ENCODE results near the gene BMP7.
"Not testable (repeated sequence)": the region's sequence is repeated elsewhere in the genome, so short reads cannot be mapped to it uniquely, and the experiment has no call there.

Gene BMP7

GRCh38 chr20:57209413-57209812, 57.0 kb downstream of the BMP7 start:
- no peak for ATAC-seq

DNA sequence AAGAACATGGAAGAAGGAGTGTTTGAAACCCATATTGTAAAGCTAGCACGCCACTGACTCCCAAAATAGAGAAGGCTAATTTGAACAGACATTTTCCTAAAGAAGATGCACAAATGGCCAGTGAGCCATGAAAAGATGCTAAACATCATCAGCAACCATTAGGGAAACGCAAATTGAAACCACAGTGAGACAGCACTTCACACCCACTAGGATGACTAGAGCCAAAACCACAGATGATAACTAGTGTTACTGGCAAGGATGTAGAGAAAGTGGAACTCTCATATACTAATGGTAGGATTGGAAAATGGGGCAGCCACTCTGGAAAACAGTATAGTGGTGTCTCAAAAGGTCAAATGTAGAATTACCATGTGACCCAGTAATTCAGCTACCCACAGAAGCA, 58.2 kb downstream of the BMP7 start:
- no peak for ATAC-seq

DNA sequence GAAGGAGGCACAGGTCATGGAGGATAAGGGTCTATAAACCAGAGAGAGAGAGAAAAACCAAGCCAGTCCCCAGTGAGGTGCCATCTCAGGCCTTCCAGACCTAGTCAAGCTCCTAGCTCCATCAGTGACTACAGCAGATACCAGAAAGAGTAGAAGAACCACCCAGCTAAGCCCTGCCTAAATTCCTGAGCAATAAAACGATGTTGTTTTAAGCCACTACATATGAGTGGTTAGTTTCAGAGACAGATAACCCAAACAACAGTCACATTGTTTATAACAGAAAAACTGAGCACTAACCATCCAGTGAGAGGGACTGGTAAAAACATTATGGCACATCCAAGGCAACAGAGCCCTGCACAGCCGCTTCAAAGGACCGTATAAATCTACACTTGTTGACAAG, 59.2 kb downstream of the BMP7 start:
- ATAC-seq, result no peak

DNA sequence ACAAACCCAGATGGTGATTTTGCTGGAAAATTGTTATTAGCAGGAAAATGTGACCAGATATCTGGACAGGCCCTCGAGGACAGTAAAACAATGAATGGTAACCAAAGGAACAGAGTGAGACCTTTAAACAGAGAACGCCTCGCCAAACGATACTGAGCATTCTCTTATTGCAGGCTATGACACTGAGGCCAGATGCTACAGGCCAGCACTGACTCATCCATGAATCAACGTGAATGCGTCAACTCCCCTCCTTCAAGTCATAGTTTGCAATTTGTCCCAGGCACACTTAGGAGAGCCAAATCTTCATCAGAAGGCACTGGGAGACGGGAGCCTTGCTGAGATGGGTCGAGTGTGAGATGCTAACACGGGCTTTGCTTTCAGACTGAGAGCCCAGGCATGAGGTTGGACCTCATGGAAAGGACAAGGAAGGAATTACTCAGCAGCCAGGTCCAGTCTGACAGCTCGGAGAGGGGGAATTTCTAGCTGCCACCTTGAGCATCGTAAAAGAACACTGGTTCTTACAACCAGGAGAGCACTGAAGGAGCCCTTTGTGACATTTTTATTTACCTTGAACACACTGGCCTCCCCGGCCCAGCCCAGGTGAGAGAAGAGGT, 60.7 kb downstream of the BMP7 start:
- ATAC-seq, result no peak

GRCh38 chr20:57203986-57204385, 62.5 kb downstream of the BMP7 start:
- no peak for ATAC-seq

GRCh38 chr20:57203204-57203603, 63.2 kb downstream of the BMP7 start:
- ATAC-seq, result no peak

DNA sequence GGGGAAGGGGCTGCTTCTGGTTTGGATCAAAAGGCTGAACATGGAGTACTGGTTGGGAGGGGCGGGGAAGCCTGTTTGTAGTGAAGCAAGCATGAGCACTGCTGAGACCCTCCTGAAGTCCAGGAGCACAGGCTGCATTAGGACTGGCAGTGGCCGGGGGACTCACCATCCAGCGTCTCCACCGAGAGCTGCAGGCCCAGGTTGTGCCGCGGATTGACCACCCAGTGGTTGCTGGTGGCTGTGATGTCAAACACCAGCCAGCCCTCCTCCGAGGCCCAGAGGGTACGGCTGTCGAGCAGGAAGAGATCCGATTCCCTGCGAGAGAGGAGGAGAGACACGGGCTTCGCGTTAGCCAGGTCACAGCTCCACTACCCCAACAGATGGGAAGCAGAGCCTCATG, 64.1 kb downstream of the BMP7 start:
- ATAC-seq, result no peak

- no peak for ATAC-seq
Measured at GRCh38 chr20:57200882-57201695, 65.4 kb downstream of the BMP7 start.

- ATAC-seq, result no peak
Measured at GRCh38 chr20:57199656-57200405, 66.6 kb downstream of the BMP7 start.

DNA sequence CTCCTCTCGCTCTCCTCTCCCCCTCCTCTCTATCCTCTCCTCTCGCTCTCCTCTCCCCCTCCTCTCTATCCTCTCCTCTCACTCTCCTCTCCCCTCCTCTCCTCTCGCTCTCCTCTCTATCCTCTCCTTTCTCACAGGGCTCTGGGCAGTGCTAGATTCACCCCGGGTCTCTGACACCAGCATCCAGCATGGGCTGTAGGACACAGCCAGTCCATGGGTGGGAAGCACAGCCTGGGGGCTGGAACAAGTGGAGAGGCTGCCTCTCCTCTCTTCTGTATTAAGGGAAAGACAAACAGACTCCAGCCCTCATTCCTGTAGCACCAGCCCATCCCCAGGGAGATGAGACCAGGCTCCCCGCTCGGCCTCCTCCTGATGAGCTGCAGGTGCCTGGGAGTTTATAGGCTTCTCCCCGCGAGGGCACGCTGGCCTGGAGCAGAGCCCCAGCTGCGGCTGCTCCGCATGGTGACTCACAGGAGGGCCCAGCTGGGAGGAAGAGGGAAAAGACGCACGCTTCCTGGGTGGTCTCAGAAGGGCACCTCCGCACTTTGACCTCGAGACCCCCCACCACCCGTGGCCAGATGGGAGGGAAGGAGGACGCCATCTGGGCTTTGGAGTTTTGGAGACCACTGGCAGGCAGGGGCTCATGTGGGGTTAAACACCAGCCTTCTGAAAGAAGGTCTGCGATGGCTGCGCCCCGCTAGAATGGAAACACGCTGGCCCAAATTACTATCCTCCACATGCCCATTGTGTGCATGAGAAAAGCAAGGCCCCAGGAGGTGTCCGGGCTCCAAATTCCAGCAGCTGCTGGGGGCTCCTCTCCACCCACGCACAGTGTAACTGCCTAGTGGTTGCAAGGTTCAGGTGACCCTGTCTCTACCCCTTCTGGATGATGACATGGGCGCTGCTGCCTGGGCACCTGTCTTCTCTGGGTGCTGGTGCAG, 68.0 kb downstream of the BMP7 start:
- no peak for ATAC-seq

DNA sequence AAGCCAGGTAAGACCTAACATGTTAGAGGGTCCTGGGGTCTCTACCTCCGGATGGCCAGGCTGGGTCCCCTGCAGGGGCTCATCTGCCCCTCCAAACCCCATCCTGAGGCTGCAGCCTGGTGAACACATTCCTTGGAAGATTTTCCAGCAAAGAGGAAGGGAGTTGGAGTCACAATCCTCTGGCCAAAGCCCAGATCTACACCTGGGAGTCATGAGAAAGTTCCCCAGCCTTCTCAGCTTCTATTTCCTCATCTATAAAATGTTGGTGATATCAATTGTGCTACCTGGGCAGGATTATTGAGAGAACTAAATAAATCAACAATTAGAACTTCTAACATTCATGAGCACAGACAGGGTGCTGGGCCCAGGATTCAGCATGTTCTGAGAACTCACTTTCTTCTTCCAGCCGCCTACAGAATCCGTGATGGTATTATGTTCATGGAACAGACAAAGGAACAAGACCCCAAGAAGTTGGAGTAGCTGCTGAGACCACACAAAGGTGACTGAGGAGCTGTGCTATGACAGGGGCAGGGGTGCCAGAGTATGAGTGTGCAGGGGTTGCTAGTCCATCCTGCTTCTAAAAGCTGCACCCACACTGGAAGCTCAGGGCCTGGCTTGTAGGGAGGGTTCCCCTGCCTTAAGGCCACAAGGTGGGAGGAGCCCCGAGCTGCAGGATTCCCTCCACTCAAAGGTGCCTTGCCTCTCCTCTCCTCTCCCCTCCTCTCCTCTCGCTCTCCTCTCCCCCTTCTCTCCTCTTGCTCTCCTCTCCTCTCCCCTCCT, 68.9 kb downstream of the BMP7 start:
- ATAC-seq, result no peak

DNA sequence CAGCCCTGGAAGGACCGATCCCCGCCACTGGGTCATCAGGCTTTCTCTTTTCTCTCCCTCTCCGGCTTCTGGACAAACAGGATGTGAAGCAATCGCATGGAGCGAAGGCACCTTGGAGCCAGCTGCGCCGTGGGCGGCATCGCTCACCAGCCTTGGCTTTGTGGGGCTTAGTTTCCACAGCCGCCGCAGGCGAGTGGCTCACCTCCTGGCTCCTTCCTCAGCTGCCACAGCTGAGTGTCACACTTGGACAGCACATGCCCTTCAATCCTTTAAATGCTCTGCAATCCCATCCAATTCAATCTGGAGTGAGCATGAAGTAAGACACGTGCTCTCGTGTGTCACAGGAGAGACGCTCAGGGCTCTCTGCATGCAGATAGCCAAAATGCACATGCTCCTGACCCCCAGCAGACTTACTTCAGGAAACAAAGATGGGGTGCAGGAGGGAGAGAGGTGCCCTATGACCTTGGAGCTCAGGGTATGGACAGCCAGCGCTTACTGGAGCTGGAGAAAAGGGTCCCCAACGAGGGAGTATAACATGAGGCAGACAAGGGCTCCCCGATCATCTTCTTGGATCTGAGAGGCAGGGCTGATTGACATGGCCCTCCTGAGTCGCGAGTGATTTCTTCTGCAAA, 70.9 kb downstream of the BMP7 start:
- no peak for ATAC-seq

GRCh38 chr20:57195023-57195422, 71.4 kb downstream of the BMP7 start:
- no peak for ATAC-seq

GRCh38 chr20:57194154-57194553, 72.3 kb downstream of the BMP7 start:
- ATAC-seq, result no peak

GRCh38 chr20:57193094-57193493, 73.3 kb downstream of the BMP7 start:
- no peak for ATAC-seq

DNA sequence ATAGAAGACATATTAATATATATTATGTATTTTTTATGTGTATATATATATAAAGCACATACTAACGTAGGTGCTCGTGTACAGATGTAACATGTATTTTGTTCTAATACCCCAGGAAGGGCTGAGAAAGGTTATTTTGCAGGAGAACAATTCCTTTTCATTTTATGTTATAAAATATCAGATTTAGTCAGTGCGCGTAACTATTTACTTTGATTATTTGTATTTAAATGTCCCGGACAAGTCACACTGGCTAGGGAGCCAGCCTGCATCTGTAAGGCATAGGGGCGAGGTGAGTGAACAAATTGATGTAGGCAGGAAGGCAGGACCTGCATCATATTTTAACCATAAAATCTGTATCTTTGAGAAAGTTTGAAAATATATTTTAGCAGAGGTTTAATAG, 74.1 kb downstream of the BMP7 start:
- ATAC-seq, result no peak

DNA sequence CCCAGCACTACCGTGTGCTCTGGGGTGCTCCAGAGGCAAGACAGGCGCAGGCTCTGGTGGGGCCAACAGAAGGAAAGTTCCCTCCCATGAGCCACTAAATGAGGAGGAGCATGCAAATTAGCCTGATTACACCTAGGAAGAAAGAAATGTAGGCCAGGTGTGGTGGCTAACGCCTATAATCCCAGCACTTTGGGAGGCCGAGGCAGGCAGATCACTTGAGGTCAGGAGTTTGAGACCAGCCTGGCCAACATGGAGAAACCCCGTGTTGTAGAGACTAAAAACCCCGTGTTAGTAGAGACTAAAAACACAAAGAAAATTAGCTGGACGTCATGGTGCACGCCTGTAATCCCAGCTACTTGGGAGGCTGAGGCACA, 75.2 kb downstream of the BMP7 start:
- ATAC-seq, result not testable (repeated sequence)

DNA sequence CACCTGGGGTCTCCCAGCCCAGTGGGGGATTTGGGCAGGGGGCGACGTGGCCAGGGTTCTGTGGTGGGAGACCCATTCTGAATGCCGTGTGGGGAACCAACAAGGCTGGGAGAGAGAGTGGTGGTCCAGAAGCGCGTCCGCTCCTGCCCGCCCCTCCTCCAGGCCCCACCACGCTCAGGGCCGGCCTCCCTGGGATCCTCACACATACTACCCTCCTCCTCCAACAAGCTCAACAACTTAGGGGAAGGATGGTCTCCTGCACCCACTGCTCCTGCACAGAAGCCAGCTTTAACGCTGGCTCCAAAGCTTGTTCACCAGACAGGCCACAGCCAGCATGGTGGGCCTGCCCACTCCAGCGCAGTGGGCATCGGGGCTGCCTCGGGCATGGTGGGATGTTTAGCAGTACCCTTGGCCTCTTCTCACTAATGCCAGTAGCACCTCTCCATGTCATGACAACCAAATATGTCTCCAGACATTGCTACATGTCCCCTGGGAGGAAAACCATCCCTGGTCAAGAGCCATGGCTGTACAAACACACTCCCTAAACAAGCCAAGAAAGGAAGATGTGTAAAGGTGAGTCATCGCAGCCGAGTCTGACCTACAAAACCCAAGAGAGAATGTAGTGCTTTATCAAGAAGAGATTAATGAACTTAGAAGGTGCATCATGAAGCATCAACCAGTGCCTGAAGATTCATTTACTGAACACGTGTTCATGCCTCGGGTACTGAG, 75.7 kb downstream of the BMP7 start:
- ATAC-seq, result no peak

- no peak for ATAC-seq
Measured at GRCh38 chr20:57189713-57190112, 76.7 kb downstream of the BMP7 start.

DNA sequence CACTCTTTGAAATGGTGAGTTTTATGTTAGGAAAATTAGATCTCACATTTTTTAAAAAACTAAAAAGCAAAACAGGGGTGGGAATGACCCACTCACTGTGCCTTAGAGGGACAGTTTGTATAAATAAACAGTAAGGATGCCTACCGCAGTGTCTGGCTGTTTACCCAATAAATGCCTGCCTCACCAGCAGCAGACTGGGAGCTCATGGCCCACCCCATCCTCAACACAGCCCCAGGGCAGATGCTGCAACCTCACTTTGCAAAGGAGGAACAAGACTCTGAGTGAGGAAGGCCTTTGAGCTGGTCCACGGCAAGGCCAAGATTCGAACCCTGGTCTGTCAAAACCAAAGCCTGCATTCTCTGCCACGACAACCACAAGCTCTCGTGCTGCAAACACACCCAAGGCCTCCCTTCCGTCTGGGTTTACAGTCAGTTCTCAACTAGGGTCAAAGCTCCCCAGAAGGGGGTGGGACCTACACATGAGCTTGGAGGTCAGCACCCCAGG, 77.8 kb downstream of the BMP7 start:
- no peak for ATAC-seq

DNA sequence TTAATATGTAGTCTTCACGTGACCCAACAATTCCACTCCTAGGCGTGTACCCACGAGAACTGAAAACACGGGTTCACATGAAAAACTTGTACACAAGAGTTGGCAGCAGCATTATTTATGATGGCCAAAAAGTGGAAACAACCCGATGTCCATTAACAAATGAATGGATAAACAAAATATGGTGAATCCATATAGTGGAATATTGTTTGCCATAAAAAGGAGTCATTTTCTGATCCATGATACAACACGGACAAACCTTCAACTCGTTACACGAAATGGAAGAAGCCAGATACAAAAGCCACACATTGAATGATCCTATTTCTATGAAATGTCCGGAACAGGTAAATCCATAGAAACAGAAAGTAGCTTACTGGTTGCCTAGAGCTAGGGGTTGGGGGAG, 78.4 kb downstream of the BMP7 start:
- ATAC-seq, result no peak

All from activated CD4-positive, CD25-positive, alpha-beta regulatory T cell treated with anti-CD3 and anti-CD28 coated beads, Interleukin-2, amount 50 U/mL, for 24 hours (primary cell).